HG02763 (cell line): ENCODE measurements around the gene FNDC3B.

Experiments
- ATAC-seq: cut with Tn5 transposase; IDR thresholded peaks from one replicate; pipeline ENCODE4 v1.9.1; 2021; ENCODE audit warnings: mild to moderate bottlenecking, moderate library complexity; ENCODE audit not compliant: unreplicated experiment

FNDC3B gene

DNA sequence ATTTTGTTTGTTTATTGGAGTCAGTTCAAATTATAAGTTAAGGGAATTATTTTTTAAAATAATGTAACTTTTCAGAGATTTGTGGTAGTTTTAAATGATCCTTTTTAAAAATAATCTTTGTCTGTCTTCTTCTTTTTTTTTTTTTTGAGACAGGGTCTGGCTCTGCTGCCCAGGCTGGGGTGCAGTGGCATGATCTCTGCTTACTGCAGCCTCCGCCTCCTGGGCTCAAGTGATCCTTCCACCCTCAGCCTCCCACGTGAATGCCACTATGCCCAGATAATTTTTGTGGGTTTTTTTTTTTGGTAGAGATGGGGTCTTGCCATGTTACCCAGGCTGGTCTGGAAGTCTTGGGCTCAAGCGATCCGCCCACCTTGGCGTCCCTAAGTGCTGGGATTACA, 12.6 kb downstream of the FNDC3B start:
- no peak for ATAC-seq

DNA sequence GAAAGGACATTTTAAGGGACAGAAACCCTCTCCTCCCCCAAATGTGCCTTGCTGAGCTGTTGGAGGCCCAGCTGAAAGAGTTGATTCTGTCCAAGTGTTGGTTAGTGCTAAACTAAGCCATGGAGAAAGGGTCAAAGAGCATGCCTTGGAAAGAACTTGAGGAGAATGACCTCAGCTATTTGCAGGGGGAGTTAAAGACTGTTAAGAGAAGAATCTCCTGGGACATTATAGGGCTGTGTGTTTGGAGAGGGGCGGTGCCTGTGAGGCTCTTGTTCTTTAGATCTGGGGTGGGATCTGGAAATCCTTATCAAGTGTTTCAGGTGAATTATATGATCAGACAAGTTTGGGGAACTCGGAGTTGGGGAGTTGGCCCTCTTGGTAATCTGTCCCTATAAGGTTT, 13.0 kb downstream of the FNDC3B start:
- ATAC-seq = no peak

DNA sequence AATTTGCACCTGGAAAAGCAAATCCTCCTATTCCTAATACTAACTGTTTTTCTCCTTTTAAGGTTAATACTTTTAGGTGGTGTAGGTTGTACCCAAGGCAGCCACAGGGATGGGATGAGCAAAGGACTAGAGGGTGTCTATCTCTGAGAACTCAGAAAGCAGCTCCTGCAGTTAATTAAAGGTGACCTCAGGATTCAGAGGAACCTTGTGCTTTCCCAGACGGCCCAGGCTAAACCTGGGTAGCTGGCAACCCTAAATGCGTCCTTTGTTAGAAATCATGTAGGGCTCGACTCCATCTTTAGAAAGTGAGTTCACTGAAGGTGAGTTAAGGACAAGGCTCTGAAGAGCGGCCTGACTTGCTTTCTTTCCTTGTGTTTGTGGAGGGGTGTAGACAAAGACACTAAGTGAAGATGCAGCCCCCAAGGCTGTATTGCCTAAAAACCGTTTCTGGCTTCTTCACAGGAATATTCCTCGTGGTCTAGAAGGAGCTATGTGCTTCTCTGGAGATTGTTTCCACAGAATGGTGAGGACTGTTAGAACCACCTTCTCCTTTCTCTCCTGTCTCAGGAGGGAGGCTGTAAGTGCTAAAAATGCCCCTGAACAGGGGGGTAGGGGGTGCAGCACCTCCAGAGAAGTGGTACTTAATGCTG, 14.9 kb downstream of the FNDC3B start:
- ATAC-seq = no peak

DNA sequence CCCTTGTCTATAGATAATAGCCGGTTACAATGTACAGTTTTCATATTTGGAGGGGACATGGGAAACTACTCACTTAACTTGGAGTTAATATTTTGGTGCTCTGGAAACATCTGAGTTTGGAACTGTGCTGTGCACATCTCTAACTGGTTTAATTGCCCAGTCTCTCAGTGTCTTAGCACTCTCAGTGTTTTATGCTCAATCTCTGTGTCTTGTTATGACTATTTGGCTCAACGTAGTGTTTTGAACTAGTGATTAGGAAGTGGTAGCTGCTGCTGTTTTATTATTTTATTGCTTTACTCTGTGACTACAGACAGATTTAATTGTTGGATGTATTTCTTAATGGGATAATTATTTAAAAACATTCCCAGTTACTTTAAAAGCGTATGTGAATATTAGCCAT, 17.0 kb downstream of the FNDC3B start:
- ATAC-seq = no peak

DNA sequence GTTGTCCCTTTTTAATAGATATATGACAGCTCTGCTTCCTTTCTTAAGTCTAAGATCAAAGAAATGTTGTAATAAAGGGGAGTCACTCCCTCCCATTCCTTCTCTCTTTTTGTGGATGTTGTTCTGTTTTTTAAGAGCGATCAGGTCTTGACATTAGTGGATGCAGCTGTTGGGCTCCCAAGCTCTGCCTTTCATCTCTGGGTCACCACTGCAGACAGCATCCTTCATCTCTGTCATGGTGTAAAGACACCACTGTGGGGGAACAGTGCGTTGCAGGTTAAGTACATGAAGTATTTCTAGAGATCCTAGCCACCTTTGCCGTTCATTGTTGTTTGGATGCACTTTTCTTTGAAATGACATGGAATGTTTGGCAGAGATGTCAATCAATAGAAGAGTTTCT, 17.7 kb downstream of the FNDC3B start:
- no peak for ATAC-seq

DNA sequence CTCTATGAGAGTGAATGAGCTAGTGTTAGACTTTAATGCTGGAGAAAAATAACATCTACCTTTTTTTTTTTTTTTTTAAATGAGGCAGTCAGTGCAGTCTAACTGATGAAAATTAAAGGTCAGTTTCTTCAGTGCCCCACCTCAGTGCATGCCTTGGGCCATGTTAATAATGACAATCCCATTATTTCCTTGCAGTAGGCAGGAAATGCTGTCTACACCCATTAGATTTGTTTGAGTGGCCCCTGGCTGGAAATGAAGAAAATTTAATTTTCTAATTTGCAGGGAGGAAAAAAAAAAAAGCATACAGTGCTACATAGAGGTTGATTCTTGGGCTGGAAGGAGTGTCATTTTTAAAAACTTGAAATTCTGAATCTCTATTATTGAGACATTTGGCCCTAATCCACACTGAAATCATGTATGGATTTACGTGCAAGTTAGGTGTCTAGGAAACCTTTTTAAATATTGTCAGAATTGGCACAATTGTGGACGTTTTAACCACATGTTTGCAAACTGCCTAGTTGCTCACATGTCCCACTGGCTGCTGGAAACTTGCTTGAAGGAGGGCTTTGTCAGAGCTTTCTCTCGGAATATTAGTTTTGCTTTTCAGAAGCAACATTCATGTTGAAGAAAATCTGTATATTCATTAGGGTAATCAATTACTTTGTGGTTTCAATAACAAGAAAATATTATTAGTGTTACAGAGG, 18.4 kb downstream of the FNDC3B start:
- ATAC-seq = no peak

DNA sequence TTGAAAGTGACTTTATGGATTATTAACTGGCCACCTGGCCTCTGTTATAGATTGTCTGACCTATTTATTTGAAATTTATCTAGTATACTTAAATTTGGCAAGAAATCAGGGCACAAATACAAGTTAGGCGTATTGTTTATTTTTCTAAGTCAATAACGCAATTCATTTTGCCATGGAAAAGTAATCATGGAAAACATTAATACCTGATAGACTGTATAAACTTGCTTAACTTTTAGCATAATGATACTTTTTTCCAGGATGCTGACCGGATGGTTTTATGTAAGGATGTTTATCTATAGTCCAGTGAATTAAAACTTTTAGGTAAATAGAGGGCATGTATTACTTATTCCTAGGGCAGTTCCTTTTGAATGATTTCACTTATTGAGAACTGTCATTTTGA, 20.2 kb downstream of the FNDC3B start:
- no peak for ATAC-seq

DNA sequence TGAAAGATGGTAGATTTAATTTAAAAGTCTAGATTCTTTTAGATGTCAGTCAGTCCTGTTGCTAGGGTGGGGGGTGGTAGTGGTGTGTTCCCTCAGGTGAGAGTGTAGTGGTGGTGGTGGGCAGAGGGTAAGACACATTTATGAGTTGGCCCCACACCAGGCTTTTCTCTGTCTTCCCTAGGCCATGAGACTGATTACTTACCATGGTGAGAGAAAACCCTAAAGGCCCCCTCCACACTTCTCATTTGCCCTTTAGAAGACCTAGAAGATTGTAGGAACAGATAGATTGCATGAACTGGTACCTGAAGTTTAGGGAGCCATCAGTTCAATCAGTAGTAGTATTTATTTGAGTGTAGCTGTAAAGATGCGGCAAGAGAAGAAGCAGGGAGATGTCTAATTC, 20.9 kb downstream of the FNDC3B start:
- ATAC-seq = no peak

DNA sequence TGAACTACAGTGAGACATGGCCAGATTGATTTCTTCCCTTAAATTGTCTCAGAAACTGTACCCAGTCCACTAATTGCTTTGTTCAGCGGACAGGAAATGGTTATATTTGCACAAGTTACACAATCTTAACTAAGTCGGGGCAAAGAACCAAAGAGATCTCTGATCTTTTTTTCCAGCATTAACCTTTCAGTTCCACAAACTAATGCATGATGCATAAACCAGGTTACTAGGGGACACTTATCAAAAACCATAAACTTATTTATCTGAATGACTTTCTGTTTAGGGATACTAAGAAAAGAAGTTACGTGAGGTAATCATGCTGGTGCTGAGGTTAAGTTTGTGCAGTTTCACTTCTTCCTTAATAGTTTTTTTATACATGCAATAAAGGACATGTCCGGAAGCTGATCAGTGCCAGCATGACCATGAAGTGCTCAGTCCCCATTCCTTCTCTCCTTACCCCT, 22.4 kb downstream of the FNDC3B start:
- peak; percentile 83 for ATAC-seq

DNA sequence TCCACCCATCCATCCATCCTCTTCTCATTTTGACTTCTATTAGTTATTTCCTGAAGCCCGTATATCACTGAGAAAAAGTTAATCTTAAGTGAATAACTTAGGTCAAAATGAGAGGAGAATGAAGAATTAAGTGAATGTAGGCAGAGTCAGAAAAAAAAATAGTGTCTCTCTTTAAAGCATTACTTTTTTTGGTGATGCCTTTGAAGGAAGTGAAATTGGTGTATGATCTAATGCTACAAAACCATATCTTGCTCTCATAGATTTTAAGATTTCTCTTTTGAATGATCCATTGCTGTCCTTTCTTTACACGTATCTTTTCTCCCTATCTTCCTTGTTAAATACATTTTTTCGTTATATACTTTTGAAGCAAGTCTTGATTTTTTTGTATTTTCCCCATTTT, 23.4 kb downstream of the FNDC3B start:
- ATAC-seq = no peak

DNA sequence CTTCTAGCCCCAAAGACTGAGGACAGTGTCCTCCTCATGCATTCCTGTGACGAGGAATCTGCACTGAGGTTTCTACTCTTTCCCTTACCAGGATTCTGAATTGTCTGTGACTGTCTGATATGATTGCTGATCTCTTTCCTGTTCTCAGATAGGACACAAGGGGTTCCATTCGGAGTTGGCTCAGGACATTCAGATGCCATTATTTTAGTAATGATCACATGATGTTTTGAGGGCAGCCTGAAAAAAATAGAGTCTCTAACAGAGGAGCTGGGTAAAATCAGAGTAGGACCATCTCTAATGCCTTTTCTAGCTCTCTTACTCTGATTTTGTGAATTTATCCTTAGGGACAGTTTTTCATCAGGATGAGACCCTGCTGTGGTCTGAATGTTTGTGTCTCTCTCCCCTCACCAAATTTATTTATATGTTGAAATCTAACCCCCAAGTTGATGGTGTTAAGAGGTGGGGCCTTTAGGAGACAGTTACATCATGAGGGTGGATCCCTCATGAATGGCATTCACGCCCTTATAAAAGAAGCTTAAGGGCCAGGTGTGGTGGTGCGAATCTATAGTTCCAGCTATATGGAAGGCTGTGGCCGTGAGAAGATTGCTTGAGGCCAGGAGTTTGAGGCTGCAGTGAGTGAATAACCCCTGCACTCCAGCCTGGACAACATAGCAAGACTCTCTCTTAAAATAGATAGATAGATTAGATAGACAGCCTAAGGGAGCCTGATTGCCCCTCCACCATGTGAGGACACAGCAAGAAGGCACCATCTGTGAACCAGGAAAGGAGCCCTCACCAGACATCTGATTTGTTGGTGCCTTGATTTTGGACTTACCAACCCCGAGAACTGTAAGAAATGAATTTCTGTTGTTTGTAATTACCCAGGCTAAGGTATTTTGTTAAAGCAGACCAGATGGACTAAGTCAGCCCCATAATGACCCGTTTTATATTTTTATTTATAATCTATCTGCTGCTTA, 24.4 kb downstream of the FNDC3B start:
- ATAC-seq = no peak

DNA sequence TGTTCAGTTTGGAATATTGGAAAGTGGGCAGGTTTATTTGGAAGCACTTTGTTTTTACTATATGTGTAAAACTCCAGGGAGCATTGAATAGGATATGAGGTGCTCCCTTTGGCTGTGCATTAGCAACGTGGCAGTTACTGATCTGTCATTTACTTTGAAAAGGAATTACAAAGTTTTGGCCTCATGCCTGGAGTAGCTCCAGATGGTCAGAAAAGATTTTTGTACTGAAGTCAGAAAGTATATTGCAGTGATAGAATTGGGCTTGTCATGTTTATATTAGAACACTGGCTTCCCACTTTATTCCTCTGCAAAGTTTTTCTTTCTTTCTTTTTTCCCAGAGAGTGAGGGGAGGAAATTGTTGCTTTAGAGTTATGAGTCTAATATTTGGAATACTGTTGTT, 26.1 kb downstream of the FNDC3B start:
- ATAC-seq = no peak

DNA sequence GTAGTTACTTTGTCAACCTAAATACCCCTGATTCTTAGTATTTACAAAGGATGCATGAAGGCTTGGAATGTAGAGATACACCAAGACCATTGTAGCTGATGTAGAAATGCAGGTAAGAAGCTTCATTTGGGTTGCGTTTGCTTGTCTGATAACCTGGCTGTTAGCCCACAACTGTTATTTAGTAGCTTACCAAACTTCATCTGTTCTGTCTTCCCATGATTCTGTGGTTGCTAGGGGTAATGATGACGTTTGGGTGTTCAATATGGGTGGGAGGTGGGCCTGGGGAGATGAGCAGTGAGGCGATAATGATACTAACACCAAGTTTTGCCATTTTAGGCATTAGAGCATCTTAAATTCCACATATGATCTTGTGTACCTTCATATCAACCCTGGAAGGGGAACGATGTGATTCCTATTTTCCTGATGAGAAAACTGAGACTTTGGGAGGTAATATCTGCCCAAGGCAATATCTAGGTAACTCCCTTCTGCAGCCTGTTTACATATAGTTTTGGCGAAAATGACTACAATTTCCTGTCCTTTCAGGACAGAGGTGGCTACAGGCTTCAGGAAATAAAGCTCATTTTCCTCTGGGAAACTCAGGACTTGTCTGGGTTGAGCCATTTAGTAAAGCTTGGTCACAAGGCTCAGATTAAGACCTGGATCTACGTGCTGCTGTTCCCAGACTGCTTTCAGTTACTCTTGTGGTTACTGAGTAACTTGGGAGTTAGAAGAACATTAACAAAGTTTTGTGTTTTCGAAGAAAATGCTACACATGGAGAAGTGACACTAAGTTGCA, 26.8 kb downstream of the FNDC3B start:
- ATAC-seq = peak; percentile 33

DNA sequence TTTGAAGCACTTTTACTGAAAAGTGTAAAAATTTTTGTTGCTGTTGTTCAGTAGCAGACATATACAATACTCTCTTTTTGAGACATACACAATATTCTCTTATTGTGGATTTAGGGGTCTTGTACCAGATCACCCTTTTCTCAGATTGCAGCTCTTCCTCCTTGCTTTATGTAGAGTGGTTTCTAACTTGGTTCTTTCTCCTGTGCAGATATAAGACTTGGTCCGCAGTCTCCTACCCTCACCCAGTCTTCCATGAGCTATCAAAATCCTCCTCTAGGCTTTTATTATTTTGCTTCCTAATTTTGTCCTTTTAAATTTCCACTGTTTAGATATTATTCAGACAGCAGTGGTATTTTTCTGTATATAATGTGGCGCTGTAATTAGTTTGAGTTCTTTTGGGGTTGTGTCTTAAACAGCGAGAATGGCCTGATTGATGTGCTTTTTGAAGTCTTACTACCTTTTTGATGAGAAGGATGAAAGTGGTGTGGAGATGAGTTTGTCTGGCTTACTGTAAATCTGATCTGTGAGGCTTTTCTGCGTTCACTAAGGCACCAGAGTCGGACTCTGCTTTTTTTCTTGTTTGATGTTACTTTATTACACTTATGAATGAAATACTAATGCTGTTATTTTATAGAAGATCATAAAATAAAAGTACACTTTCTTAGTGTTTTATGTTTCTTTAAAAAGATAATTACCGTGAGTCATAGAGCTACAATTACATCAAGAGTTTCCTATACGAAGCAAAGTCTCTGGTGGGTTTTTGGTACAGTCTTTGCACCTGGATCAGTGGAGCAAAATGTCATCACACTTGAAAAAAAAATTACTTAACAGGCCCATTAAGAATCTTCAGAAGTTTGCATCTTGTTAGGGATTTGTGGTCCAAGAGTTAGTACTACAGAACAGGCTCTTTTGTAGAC, 27.8 kb downstream of the FNDC3B start:
- ATAC-seq = no peak

DNA sequence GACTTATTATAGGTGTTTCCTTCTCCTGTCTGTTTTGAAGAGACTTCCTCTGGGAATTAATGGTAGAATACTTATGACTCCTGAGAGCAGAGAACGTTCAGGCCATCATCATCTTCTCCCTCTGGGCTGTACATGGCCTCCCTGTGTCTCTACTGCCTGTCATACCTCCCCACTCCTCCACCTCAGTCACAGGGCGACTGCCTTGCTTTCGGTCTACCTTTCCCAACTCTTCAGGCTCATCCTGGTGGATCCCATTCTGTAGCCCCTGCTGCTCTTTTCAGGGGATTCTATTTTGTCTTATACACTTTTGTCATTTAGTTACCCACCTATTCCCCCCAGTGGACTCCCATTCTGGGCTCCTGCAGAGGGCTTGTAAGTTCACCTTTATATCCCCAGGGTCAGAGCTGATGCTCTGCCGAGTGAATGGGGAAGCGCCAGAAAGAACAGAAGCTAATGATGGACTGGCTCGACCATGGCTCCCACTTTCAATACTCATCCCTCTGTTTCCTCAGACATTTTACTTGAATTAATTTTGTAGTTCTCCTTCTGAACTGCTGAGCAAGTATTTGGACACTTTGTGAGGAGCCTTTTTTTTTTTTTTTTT, 28.6 kb downstream of the FNDC3B start:
- no peak for ATAC-seq

DNA sequence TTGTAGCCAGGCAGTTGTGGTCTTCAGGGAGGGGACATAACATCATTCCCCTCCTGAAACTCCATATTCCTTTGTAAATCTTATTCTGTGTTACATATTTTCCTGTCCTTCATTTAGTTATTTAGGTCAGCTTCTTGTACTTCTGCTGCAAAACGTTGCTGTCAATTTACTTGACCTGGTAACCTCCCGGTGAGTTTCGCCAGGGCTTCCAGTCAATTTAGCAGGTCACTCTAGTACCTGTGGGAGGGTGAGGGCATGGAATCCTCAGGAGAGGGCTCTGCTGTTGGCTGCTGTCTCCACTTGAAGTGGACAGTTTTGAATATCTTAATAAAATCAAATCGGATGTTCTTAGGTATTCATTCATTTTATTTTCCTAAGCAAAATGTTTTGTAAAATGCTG, 29.6 kb downstream of the FNDC3B start:
- ATAC-seq = no peak

DNA sequence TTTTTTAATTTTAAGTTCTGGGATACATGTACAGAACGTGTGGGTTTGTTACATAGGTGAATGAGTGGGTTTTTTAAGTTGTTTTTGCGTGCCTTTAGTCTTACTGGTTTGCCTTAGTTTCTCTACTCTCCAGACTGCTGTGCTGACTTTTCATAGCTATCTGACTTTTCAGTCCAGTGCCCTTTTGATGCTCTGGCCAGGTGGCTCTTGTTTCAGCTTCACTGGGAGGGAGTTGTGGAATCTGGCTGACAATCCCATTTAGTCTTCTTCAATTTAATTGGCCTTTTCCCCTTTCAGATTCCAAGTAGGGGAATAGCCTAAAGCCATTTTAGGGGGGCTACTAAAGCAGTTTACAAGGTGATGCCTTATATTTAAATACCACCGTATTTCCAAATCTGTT, 30.1 kb downstream of the FNDC3B start:
- no peak for ATAC-seq

DNA sequence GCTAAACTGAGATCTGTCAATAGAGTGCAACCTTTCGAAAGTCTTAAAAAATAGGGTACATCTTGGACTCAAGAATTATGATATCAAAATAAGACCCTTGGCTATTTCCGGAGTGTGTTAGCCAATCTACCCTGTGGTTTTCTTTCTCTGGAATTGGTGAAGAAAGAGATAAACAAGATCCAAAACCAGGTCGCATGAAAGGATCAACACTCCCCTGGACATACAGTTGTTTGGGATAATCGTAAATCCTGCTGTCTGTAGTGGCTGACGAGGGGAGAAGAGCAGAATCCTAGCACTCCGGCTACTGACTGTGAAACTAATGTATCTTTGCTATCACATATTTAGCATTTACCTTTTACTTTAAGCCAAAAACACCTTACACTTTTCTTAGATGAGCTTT, 30.9 kb downstream of the FNDC3B start:
- no peak for ATAC-seq

DNA sequence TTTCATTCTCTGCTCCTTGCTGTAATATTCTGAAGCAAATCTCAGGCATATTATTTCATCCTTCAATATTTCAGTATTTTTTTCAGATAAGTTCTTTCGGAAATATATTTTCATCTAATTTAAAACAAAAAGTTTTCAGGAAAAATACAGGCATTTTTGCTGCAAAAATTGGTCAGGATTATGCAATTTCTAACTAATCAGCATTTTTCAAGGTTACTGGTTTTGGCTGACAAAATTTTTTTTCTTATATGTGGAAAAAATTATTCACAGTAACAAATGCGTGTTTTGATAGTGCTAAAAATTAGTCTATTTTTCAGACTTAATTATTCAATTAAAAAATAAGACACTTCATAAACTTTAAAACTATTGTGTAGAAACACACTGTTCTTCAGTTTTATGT, 31.4 kb downstream of the FNDC3B start:
- no peak for ATAC-seq
